Activated CD4-positive, alpha-beta T cell treated with anti-CD3 and anti-CD28 coated beads for 1 hour (primary cell): ENCODE data around the gene MACC1.
"Not testable (repeated sequence)": the region's sequence is repeated elsewhere in the genome, so short reads cannot be mapped to it uniquely, and the experiment has no call there.

Experiments
- DNase-seq: peaks from one replicate; pipeline ENCODE4 v3.0.0-alpha.2; 2020

The MACC1 gene

GRCh38 chr7:20124087-20124486, 93.1 kb downstream of the MACC1 start:
- DNase-seq, result not testable (repeated sequence)

DNA sequence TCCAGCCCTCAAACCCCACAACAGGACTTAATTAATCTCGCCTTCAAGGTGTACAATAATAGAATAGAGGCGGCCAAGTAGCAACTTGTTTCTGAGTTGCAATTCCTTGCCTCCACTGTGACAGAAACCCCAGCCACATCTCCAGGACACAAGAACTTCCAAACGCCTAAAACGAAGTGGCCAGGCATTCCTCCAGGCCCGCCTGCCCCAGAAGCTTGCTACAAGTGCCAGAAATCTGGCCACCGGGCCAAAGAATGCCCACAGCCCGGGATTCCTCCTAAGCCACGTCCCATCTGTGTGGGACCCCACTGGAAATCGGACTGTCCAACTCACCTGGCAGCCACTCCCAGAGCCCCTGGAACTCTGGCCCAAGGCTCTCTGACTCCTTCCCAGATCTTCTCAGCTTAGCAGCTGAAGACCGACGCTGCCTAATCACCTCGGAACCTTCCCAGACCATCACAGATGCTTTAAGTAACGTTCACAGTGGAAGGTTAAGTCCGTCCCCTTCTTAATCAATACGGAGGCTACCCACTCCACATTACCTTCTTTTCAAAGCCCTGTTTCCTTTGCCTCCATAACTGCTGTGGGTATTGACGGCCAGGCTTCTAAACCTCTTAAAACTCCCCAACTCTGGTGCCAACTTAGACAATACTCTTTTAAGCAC, 94.4 kb downstream of the MACC1 start:
- not testable (repeated sequence) for DNase-seq

DNA sequence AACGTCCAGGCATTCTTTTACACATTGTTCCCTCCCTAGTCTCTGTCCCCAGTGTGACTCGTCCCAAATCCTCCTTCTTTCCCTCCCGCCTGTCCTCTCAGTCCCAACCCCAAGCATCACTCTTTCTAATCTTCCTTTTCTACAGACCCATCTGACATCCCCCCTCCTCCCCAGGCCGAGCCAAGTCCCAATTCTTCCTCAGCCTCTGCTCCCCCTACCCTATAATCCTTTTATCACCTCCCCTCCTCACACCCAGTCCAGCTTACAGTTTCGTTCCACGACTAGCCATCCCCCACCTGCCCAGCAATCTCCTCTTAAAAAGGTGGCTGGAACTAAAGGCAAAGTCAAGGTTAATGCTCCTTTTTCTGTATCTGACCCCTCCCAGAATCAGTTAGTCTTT, 95.1 kb downstream of the MACC1 start:
- DNase-seq, result no peak

DNA sequence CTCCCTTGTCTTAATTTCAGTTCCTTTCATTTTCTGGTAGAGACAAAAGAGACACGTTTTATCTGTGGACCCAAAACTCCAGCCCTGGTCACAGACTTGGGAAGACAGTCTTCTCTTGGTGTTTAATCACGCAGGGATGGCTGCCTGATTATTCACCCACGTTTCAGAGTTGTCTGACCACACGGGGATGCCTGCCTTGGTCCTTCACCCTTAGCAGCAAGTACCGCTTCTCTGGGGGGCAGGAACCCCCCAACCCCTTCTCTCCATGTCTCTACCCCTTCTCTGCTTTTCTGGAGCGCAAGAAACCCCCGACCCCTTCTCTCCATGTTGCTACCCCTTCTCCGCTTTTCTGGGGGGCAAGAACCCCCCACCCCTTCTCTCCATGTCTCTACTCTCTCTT, 95.8 kb downstream of the MACC1 start:
- no peak for DNase-seq

GRCh38 chr7:20120611-20121168, 96.5 kb downstream of the MACC1 start:
- not testable (repeated sequence) for DNase-seq

GRCh38 chr7:20116869-20117268, 100.3 kb downstream of the MACC1 start:
- DNase-seq, result no peak

DNA sequence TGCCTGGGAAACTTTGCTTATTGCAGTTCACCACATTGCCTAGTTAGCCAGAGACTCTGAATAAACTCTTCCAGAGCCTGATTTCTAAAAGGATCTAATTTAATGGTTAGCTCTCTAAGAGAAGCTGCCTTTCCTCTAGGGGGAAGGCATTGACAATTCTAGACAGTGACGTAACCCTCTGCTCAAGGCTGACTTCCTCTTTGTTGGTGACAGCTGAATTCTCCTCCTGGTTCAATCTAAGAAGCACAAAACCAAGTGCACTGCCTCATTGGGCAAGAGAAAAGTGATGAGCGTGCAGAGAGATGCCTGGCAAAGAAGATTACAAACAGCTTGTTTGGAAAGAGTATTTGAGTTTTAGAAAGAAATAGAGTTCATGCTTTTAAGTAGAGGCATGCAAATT, 102.7 kb downstream of the MACC1 start:
- DNase-seq, result no peak

DNA sequence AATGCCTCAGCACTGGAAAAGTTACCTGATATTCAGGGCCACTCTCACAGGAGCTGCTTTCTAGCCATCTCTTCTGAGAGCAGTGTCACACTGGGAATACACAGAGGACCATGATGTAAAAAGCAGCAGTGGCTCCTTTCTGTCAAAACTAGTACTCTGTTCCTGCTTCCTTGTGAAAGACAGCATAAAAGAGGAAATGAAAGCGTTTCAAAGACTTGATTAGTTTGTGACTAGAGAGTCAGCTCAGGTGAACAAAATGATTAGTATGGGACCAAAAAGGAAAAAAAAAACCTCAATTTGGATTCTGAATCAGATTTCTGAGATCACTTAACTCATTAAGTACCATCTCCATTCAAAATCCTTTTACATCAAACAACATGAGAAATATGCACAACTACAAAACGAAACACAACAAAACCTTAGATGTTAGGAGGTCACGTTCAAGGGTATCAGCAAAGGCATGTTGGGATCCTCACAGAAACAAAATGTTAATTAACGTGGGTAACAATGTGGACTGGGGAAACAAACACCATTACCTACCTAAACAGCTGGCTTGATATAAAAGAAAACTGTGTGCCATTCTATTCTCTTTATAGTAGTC, 103.7 kb downstream of the MACC1 start:
- DNase-seq, result no peak

- DNase-seq, result no peak
Observed at GRCh38 chr7:20112696-20113095, 104.5 kb downstream of the MACC1 start.

DNA sequence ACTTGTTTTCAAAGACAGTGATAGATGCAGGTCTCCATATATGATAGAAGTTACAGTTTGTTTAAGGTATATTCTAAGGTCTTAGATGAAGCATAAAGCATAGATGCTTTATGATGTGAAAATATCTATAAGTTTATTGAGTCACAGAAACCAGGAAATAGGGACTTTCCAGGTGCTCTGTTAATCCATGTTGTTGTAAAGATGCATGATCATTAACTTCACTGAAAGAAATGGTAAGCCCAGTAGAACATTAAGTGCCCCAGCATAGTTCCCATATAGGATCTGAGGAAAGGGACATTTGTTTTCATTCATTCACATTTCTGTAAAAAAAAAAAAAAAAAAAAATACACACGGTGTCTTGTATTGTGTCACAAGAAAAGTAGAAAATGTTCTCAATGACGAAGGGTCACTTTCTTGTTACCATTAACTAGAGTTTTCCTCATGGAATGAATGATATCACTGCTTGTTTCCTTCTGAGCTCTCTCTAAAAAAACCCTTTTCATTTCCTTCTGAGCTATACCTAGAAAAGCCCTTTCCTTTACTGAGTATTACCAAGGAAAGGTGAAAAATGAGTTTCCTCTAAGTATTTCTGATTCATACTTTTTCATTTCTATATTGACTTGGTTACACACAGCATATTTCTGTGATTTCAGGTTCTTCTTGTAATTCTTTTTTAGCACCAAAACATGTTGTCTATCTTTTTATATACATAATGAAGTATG, 105.2 kb downstream of the MACC1 start:
- no peak for DNase-seq

DNA sequence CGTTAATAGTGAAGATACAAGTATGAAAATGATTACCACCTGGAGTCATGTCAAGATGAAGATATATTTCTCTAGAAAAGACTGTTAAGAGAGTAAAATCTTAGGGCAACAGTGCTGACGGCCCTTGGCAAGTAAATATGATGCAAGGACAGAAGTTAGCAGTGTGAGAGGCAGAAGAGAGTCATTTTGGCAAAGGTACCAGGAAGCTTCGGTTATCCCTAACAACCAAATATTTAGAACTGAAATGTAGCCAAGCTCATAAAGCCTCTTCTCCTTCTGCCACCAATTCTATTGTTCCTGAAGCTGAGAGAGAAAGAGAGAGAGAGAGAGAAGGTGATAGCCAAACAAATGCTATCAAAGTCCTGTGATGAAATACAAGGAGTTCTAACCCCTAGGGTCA, 109.6 kb downstream of the MACC1 start:
- DNase-seq, result no peak

GRCh38 chr7:20104696-20105095, 112.5 kb downstream of the MACC1 start:
- DNase-seq, result no peak

GRCh38 chr7:20102982-20103381, 114.2 kb downstream of the MACC1 start:
- DNase-seq, result no peak

- DNase-seq, result no peak
Observed at GRCh38 chr7:20095862-20096261, 121.3 kb downstream of the MACC1 start.

DNA sequence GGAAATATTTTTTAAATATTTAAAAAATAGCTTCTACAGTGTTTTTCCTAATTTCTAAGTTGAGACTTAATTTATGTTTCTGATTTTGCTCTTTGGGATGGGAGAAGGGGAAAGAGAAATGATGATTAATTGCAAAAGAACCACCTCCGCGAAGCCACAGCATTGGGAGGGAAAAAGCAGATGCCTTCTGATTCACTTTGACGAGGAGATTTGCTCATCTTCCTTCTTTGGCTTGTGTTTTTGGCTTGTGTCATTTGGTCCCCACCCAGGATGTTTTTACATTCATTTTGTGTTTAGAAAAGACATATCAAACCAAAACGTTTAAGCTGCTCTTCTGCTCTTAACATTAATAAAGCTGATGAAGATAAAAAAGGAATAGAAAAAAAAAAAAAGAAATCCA, 121.7 kb downstream of the MACC1 start:
- DNase-seq, result no peak

GRCh38 chr7:20089431-20089830, 127.8 kb downstream of the MACC1 start:
- DNase-seq, result no peak

DNA sequence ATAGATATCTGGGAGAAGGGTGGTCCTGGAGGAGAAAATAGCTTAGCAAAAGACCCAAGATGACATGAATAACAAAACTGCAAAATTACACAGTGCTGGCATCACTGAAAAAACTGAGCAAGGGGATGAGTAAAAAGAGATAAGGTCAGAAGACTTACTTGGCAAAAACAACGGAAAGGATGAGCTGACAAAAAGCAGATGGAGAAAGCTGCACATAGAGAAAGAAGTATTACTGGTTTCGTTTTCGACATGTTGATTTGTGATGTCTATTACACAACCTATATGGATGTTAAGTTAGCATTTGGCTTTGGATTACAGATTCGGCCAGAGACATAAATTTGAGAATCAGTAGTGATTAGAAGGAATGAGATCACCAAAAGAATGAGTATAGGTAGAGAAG, 132.1 kb downstream of the MACC1 start:
- DNase-seq, result no peak
